Myocyte (in vitro differentiated cells): Measurements from ENCODE around the gene LIF. TPM values are rescaled to one million over a fixed set of nuclear protein-coding genes. Genes with fewer than 3 reads are reported as not detected.

Experiments used
- DNase-seq: peaks from one replicate; pipeline ENCODE4 v3.0.0-alpha.2; 2012; ENCODE audit warnings: low read depth
- polyA plus RNA-seq: library from polyadenylated mRNA; unstranded; fragments of >200 nt; gene quantifications from one replicate; pipeline ENCODE4 v1.2.1, GENCODE V29; 2012; ENCODE audit warnings: missing spikeins
- total RNA-seq: library from RNA; depleted of rRNA; stranded (reverse); fragments of >200 nt; gene quantifications from 2 replicates; pipeline ENCODE4 v1.2.3, GENCODE V29; 2014

Gene LIF
- 13.5 and 14.8 TPM in 2 replicates for total RNA-seq
- polyA plus RNA-seq: 151 TPM

GRCh38 chr22:30245985-30246813, at the start of gene LIF:
TSS of gene LIF (minus strand) at chr22:30246759. CDS start at chr22:30246695, 64 bp downstream.
- DNase-seq: peak; percentile 66

- DNase-seq: no peak
Measured at GRCh38 chr22:30296324-30296723, 49.8 kb upstream of the LIF start.

- DNase-seq: no peak
Measured at GRCh38 chr22:30295576-30295975, 49.0 kb upstream of the LIF start.

GRCh38 chr22:30294830-30295229, 48.3 kb upstream of the LIF start:
- no peak for DNase-seq

GRCh38 chr22:30294066-30294465, 47.5 kb upstream of the LIF start:
- DNase-seq: no peak

GRCh38 chr22:30293026-30293425, 46.5 kb upstream of the LIF start:
- no peak for DNase-seq

- DNase-seq: no peak
Measured at GRCh38 chr22:30292069-30292970, 45.8 kb upstream of the LIF start.

- DNase-seq: peak; percentile 83
Measured at GRCh38 chr22:30291058-30291892, 44.7 kb upstream of the LIF start.

- peak; percentile 89 for DNase-seq
Measured at GRCh38 chr22:30290342-30291057, 43.9 kb upstream of the LIF start.

- DNase-seq: no peak
Measured at GRCh38 chr22:30289980-30290313, 43.4 kb upstream of the LIF start.

GRCh38 chr22:30289141-30289979, 42.8 kb upstream of the LIF start, which contains the start of gene CASTOR1:
TSS of gene CASTOR1 (minus strand) at chr22:30289505. CDS start at chr22:30289497, 8 bp downstream.
- peak; percentile 99 for DNase-seq

GRCh38 chr22:30288419-30289140, 42.0 kb upstream of the LIF start:
- DNase-seq: no peak

GRCh38 chr22:30287648-30288418, 41.3 kb upstream of the LIF start:
- peak; percentile 87 for DNase-seq

GRCh38 chr22:30286813-30287647, 40.5 kb upstream of the LIF start:
- no peak for DNase-seq

- DNase-seq: no peak
Measured at GRCh38 chr22:30286331-30286730, 39.8 kb upstream of the LIF start.

GRCh38 chr22:30285846-30286200, 39.3 kb upstream of the LIF start:
- DNase-seq: no peak

- DNase-seq: no peak
Measured at GRCh38 chr22:30285176-30285845, 38.8 kb upstream of the LIF start.
